Lower lobe of right lung (tissue), 2 donors: ENCODE results near the gene PCK2. TPM values are rescaled to one million over a fixed set of nuclear protein-coding genes. Genes with fewer than 3 reads are reported as not detected.

ENCODE experiments used
- ATAC-seq, 2 donors: fragments of 200-7000 bp; cut with Tn5 transposase; one replicate each; pipeline ENCODE4 v1.9.1; 2020 to 2022; ENCODE audit warnings: mild to moderate bottlenecking in 2 of 2, moderate library complexity in 2 of 2
- DNase-seq: peaks from one replicate; pipeline ENCODE4 v3.0.0-alpha.2; 2020
- H3K27ac ChIP-seq: fragments of 200-600 bp; one replicate; pipeline ENCODE4 v1.8.0; 2022
- H3K27me3 ChIP-seq: fragments of 200-600 bp; one replicate; pipeline ENCODE4 v1.8.0; 2022; ENCODE audit warnings: low read depth
- H3K36me3 ChIP-seq: fragments of 200-600 bp; one replicate; pipeline ENCODE4 v1.8.0; 2022; ENCODE audit warnings: mild to moderate bottlenecking
- H3K4me1 ChIP-seq: fragments of 200-600 bp; one replicate; pipeline ENCODE4 v1.8.0; 2022
- H3K4me3 ChIP-seq: fragments of 200-600 bp; one replicate; pipeline ENCODE4 v1.8.0; 2022; ENCODE audit warnings: mild to moderate bottlenecking
- H3K9me3 ChIP-seq: fragments of 200-600 bp; one replicate; pipeline ENCODE4 v1.8.0; 2022
- CTCF ChIP-seq: fragments of 200-600 bp; IDR thresholded peaks from one replicate; pipeline ENCODE4 v1.8.0; 2022; ENCODE audit warnings: antibody characterized with exemption, mild to moderate bottlenecking
- intact Hi-C: fragments of 100-400 bp; cut with DNase I; formaldehyde crosslinking; loops from one replicate; pipeline ENCODE4 v1.11.0; 2022
- total RNA-seq: library from RNA; stranded (reverse); fragmentation: NEBNext Ultra II Directional; extraction: Animal tissue kit (Norgen Biotek cat#: 25700); gene quantifications from one replicate; pipeline ENCODE4 v1.2.1, GENCODE V29; 2021
- donor health status: DM: no; HTN: yes; CAD: no; lungs with severe emphysema.

Gene PCK2
- total RNA-seq, 1 donor from 2014 or later, result 42.8 TPM

- Histone ChIP-seq H3K4me3 (no peak within 1 kb of the TSS), H3K27ac (peak within 1 kb of the TSS; percentile 72), H3K27me3 (no peaks in the 10 kb centered on the region), H3K9me3 (no peaks in the 10 kb centered on the region), H3K4me1 (peaks cover 8% of the 10 kb centered on the region), H3K36me3 (no peaks in the 10 kb centered on the region)
- DNase-seq, result no peak
- intact Hi-C loops, result no loop called here
- ATAC-seq, result no peak
- TF ChIP-seq CTCF, result no peak
These were observed 36.2 kb downstream of the PCK2 start, which contains the start of gene FITM1 for GRCh38 chr14:24130380-24130716. FITM1 (plus strand) TSS chr14:24130659; CDS start chr14:24131564, 905 bp downstream.

- H3K36me3 ChIP-seq, result no peaks in the 10 kb centered on the region
- H3K27me3 ChIP-seq, result no peaks in the 10 kb centered on the region
- no peak for DNase-seq
- H3K4me3 ChIP-seq, result no peak overlapping the region
- TF ChIP-seq CTCF, result no peak
- intact Hi-C loops, result no loop called here
- no peak for ATAC-seq
- H3K27ac ChIP-seq, result peak overlapping the region; percentile 72
- peaks cover 11% of the 10 kb centered on the region for H3K4me1 ChIP-seq
- no peaks in the 10 kb centered on the region for H3K9me3 ChIP-seq
These were observed 36.8 kb downstream of the PCK2 start for GRCh38 chr14:24130717-24131548.

GRCh38 chr14:24131549-24131966 lies 37.4 kb downstream of the PCK2 start:
- H3K27me3 ChIP-seq, result no peaks in the 10 kb centered on the region
- peaks cover 11% of the 10 kb centered on the region for H3K4me1 ChIP-seq
- intact Hi-C loops, result no loop called here
- DNase-seq (no peak), ATAC-seq (no peak)
- H3K27ac ChIP-seq, result peak overlapping the region; percentile 72
- TF ChIP-seq CTCF, result no peak
- H3K9me3 ChIP-seq, result no peaks in the 10 kb centered on the region
- no peak overlapping the region for H3K4me3 ChIP-seq
- H3K36me3 ChIP-seq, result no peaks in the 10 kb centered on the region

GRCh38 chr14:24132061-24132685 lies 38.1 kb downstream of the PCK2 start:
- DNase-seq, result no peak
- no peak overlapping the region for H3K27ac ChIP-seq

GRCh38 chr14:24132976-24133375 lies 38.9 kb downstream of the PCK2 start:
- no peak for DNase-seq
- Histone ChIP-seq H3K27ac (no peak overlapping the region), H3K9me3 (no peaks in the 10 kb centered on the region), H3K27me3 (no peaks in the 10 kb centered on the region), H3K4me3 (no peak overlapping the region), H3K4me1 (peaks cover 25% of the 10 kb centered on the region), H3K36me3 (peaks cover 9% of the 10 kb centered on the region)
- intact Hi-C loops, result no loop called here
- TF ChIP-seq CTCF, result no peak
- no peak for ATAC-seq

More at GRCh38 chr14:24132061-24132685, 38.1 kb downstream of the PCK2 start:
- H3K9me3 ChIP-seq, result no peaks in the 10 kb centered on the region
- TF ChIP-seq CTCF, result no peak
- H3K27me3 ChIP-seq, result no peaks in the 10 kb centered on the region
- ATAC-seq, result no peak
- H3K36me3 ChIP-seq, result peaks cover under 1% of the 10 kb centered on the region
- peaks cover 17% of the 10 kb centered on the region for H3K4me1 ChIP-seq
- intact Hi-C loops, result no loop called here
- no peak overlapping the region for H3K4me3 ChIP-seq
